GM12878 (cell line): ENCODE results near the gene OCA2. TPM values are rescaled to one million over a fixed set of nuclear protein-coding genes. Genes with fewer than 3 reads are reported as not detected.

Experiments
- ATAC-seq: fragments of 200-7000 bp; cut with Tn5 transposase; 3 replicates; pipeline ENCODE4 v1.9.1; 2020; ENCODE audit warnings: mild to moderate bottlenecking, moderate library complexity
- BruUV-seq: library from RNA; stranded (reverse); fragments of 400-500 nt; replicated peaks from 2 replicates; lab custom pipeline; 2021; lab: Mats Ljungman, UMichigan
- CTCF ChIA-PET: fragments of 300-600 bp; sonication (Branson Sonifier 250); formaldehyde crosslinking; extraction: SDS; loops from one replicate; lab custom pipeline; 2021; ENCODE audit warnings: inconsistent platforms; lab: Yijun Ruan, JAX
- POLR2A ChIA-PET: fragments of 350-600 bp; formaldehyde crosslinking; extraction: SDS; loops from one replicate; lab custom pipeline; 2021; ENCODE audit warnings: inconsistent platforms; lab: Charles Lee
- RAD21 ChIA-PET: fragments of 300-600 bp; sonication (Branson Sonifier 250); formaldehyde crosslinking; loops from one replicate; lab custom pipeline; 2023; ENCODE audit warnings: antibody characterized with exemption; ENCODE audit not compliant: unreplicated experiment; lab: Charles Lee
- SMC1A ChIA-PET: fragments of 300-600 bp; sonication (Branson Sonifier 250); formaldehyde crosslinking; loops from one replicate; lab custom pipeline; 2023; ENCODE audit not compliant: unreplicated experiment, uncharacterized antibody; lab: Charles Lee
- DNase-seq: peaks from one replicate; pipeline ENCODE4 v3.0.0-alpha.2; 2011; ENCODE audit warnings: low read depth, low spot score
- FAIRE-seq: peaks from 3 replicates; lab custom pipeline; 2011; peaks lifted over from hg19 to GRCh38; lab: Jason Lieb, UNC
- H2AFZ ChIP-seq: 2 replicates; pipeline ENCODE4 v1.6.0; 2011; ENCODE audit warnings: low read depth, low read length, control low read depth; ENCODE audit not compliant: control insufficient read depth
- H3K27ac ChIP-seq: 2 replicates; pipeline ENCODE4 v1.5.1; 2011; ENCODE audit warnings: control low read depth; ENCODE audit not compliant: control insufficient read depth, insufficient read depth
- H3K27me3 ChIP-seq, 2 experiments: replicated peaks in 1 of 2; 2 replicates each; pipeline versions ENCODE4 v1.6.0 to v1.6.1; 2011; ENCODE audit warnings: low read length in 1 of 2; ENCODE audit not compliant: control insufficient read depth in 2 of 2, insufficient read depth in 2 of 2
- H3K36me3 ChIP-seq, 2 experiments: 2 replicates each; pipeline ENCODE4 v1.5.1; 2011; ENCODE audit warnings: low read length in 1 of 2; ENCODE audit not compliant: control insufficient read depth in 2 of 2, insufficient read depth in 2 of 2
- H3K4me1 ChIP-seq: 2 replicates; pipeline ENCODE4 v1.6.1; 2011; ENCODE audit warnings: mild to moderate bottlenecking, low read length, moderate library complexity, mixed read lengths; ENCODE audit not compliant: control insufficient read depth, insufficient read depth
- H3K4me2 ChIP-seq: 2 replicates; pipeline ENCODE4 v1.6.0; 2011; ENCODE audit warnings: control low read depth; ENCODE audit not compliant: control insufficient read depth, insufficient read depth
- H3K4me3 ChIP-seq: fragments of 200-600 bp; sonication (generic); 2 replicates; pipeline ENCODE4 v1.5.1; 2016
- H3K79me2 ChIP-seq: 2 replicates; pipeline ENCODE4 v1.6.0; 2011; ENCODE audit warnings: low read length; ENCODE audit not compliant: control insufficient read depth, insufficient read depth
- H3K9ac ChIP-seq: 2 replicates; pipeline ENCODE4 v1.8.0; 2011; ENCODE audit warnings: low read length, control low read depth, mixed read lengths; ENCODE audit not compliant: control insufficient read depth, insufficient read depth
- H3K9me3 ChIP-seq: replicated peaks from 3 replicates; pipeline ENCODE4 v1.5.1; 2011; ENCODE audit warnings: mild to moderate bottlenecking, low read length; ENCODE audit not compliant: control insufficient read depth, insufficient read depth
- H4K20me1 ChIP-seq: 2 replicates; pipeline ENCODE4 v1.6.0; 2011; ENCODE audit not compliant: control insufficient read depth, insufficient read depth
- ASH2L ChIP-seq: fragments of 300-600, 200-600 bp; sonication (generic); IDR thresholded peaks from 2 replicates; pipeline ENCODE4 v1.6.1; 2017; ENCODE audit warnings: low read depth, mild to moderate bottlenecking, borderline replicate concordance
- EP300 ChIP-seq, 2 experiments: fragments of 150-350 bp in 1 of 2; IDR thresholded peaks; 2 replicates each; pipeline ENCODE4 v1.6.1; 2011 to 2012; ENCODE audit warnings: low read depth in 2 of 2, low read length in 2 of 2, borderline replicate concordance in 1 of 2, improper control_type of control experiment in 1 of 2, inconsistent platforms in 1 of 2; ENCODE audit not compliant: control insufficient read depth in 1 of 2
- PAX5 ChIP-seq: IDR thresholded peaks from 2 replicates; pipeline ENCODE4 v1.6.1; 2011; ENCODE audit warnings: low read depth, low read length, borderline replicate concordance
- YY1 ChIP-seq: IDR thresholded peaks from 2 replicates; pipeline ENCODE4 v1.6.1; 2011; ENCODE audit warnings: low read depth, mild to moderate bottlenecking, low read length
- whole genome bisulfite sequencing: methylation state at CpG from one replicate; pipeline ENCODE4 v1.1.6; 2016; ENCODE audit warnings: low lambda C conversion rate; ENCODE audit not compliant: insufficient replicate concordance, insufficient coverage; ENCODE audit errors: missing lambda C conversion rate; 5-methylcytosine and 5-hydroxymethylcytosine counted together
- in situ Hi-C: fragments of 300-500 bp; cut with MboI; formaldehyde crosslinking; loops from 9 replicates; pipeline ENCODE4 v1.14.3; 2018; ENCODE audit warnings: mixed read lengths
- intact Hi-C: fragments of 100-400 bp; cut with micrococcal nuclease; formaldehyde crosslinking; loops from one replicate; pipeline ENCODE4 v1.14.2; 2022; ENCODE audit not compliant: unreplicated experiment
- polyA plus RNA-seq, 11 experiments: library from polyadenylated mRNA; depleted of rRNA in 4 of 11; unstranded in 6 of 11; stranded (reverse) in 5 of 11; fragments of >200 nt; fragmentation: Nextera tagmentation in 4 of 11; fragmentation: Illumina TruSeq in 1 of 11; extraction: Ambion mirVana in 4 of 11; extraction: Trizol in 1 of 11; gene quantifications; 1 replicate in 1 of 11; 2 replicates in 10 of 11; pipeline versions ENCODE4 v1.2.1 to v1.2.3, GENCODE V29; 2011 to 2016; ENCODE audit warnings: inconsistent platforms in 2 of 11, missing spikeins in 2 of 11, low read depth in 1 of 11
- total RNA-seq, 4 experiments: library from RNA; depleted of rRNA in 3 of 4; stranded (reverse); fragments of >200 nt in 3 of 4; fragmentation: Illumina TruSeq in 1 of 4; extraction: Trizol in 1 of 4; gene quantifications; 2 replicates each; pipeline versions ENCODE4 v1.2.1 to v1.2.3, GENCODE V29; 2013 to 2021
- TF ChIP-seq, protein P1 (sequence below): fragments of 450-650 bp; IDR thresholded peaks from 2 replicates; pipeline ENCODE4 v1.6.1; 2017; ENCODE audit warnings: low read depth, mild to moderate bottlenecking, moderate library complexity
- TF ChIP-seq, protein P2 (sequence below): fragments of 450-650 bp; IDR thresholded peaks from 2 replicates; pipeline ENCODE4 v1.6.1; 2014; ENCODE audit warnings: mild to moderate bottlenecking
- TF ChIP-seq, protein P3 (sequence below): fragments of 450-650 bp; formaldehyde crosslinking; IDR thresholded peaks from 2 replicates; pipeline ENCODE4 v1.5.0; 2022; ENCODE audit warnings: mild to moderate bottlenecking, missing genetic modification characterization

Gene OCA2
- total and polyA plus RNA-seq, 10 of the 15 experiments (the other 5 are each of a cell fraction or from before 2014, with no cell fraction given), result 0.04 to 1.8 TPM; not detected in 8

DNA sequence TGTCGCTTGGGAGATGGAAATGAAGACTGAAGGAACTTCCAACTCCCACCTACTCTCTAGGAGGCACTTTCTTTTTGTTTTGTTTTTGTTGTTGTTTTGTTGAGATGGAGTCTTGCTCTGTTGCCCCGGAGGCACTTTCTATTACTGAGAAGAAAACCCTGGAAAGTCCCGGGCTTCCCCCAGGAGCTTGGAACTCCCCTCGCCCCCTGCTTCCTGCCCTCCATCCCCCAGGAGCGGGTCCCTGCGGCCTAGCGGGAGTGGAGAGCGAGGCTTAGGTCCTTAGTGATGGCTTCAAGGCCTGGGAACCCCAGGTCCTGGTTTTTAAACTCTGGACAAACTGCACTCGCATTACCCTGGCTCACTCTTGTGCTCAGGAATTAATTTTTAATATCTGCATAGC is 195.7 kb downstream of the OCA2 start:
- no TSS peak for BruUV-seq
- SMC1A ChIA-PET, result no interaction called here
- intact Hi-C loops, result no loop called here
- Histone ChIP-seq H3K4me3 (no peak overlapping the region), H4K20me1 (no peaks in the 10 kb centered on the region; the same call in 1 of the 2 replicates), H3K27ac (no peak overlapping the region), H3K9me3 (no peaks in the 10 kb centered on the region; the same call in 2 of the 3 replicates), H3K4me1 (no peaks in the 10 kb centered on the region), H2AFZ (no peak overlapping the region), H3K36me3 (no peaks in the 10 kb centered on the region), H3K79me2 (no peaks in the 10 kb centered on the region), H3K4me2 (no peak overlapping the region), H3K27me3 (no peaks in the 10 kb centered on the region), H3K9ac (no peak overlapping the region)
- in situ Hi-C loops, result no loop called here
- POLR2A ChIA-PET, result no interaction called here
- RAD21 ChIA-PET, result no interaction called here
- CTCF ChIA-PET, result no interaction called here
- WGBS, result 19% methylated on average over 9 of the region's 9 CpGs
- FAIRE-seq (no peak), ATAC-seq (peak; percentile 36), DNase-seq (no peak)
- no peak for TF ChIP-seq YY1
- TF ChIP-seq EP300 (IDR thresholded peaks at IDR 0.05; ENCODE audit: borderline replicate concordance in 1 of 2, control insufficient read depth in 1 of 2, low read depth in 2 of 2, low read length in 2 of 2), result no peak
- TF ChIP-seq, protein P1, sequence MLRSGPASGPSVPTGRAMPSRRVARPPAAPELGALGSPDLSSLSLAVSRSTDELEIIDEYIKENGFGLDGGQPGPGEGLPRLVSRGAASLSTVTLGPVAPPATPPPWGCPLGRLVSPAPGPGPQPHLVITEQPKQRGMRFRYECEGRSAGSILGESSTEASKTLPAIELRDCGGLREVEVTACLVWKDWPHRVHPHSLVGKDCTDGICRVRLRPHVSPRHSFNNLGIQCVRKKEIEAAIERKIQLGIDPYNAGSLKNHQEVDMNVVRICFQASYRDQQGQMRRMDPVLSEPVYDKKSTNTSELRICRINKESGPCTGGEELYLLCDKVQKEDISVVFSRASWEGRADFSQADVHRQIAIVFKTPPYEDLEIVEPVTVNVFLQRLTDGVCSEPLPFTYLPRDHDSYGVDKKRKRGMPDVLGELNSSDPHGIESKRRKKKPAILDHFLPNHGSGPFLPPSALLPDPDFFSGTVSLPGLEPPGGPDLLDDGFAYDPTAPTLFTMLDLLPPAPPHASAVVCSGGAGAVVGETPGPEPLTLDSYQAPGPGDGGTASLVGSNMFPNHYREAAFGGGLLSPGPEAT, result peak; percentile 59; the same call in 1 of the 2 replicates
- no peak for TF ChIP-seq ASH2L
- TF ChIP-seq, protein P2, sequence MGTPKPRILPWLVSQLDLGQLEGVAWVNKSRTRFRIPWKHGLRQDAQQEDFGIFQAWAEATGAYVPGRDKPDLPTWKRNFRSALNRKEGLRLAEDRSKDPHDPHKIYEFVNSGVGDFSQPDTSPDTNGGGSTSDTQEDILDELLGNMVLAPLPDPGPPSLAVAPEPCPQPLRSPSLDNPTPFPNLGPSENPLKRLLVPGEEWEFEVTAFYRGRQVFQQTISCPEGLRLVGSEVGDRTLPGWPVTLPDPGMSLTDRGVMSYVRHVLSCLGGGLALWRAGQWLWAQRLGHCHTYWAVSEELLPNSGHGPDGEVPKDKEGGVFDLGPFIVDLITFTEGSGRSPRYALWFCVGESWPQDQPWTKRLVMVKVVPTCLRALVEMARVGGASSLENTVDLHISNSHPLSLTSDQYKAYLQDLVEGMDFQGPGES, result no peak
- no peak for TF ChIP-seq PAX5
- TF ChIP-seq, protein P3, sequence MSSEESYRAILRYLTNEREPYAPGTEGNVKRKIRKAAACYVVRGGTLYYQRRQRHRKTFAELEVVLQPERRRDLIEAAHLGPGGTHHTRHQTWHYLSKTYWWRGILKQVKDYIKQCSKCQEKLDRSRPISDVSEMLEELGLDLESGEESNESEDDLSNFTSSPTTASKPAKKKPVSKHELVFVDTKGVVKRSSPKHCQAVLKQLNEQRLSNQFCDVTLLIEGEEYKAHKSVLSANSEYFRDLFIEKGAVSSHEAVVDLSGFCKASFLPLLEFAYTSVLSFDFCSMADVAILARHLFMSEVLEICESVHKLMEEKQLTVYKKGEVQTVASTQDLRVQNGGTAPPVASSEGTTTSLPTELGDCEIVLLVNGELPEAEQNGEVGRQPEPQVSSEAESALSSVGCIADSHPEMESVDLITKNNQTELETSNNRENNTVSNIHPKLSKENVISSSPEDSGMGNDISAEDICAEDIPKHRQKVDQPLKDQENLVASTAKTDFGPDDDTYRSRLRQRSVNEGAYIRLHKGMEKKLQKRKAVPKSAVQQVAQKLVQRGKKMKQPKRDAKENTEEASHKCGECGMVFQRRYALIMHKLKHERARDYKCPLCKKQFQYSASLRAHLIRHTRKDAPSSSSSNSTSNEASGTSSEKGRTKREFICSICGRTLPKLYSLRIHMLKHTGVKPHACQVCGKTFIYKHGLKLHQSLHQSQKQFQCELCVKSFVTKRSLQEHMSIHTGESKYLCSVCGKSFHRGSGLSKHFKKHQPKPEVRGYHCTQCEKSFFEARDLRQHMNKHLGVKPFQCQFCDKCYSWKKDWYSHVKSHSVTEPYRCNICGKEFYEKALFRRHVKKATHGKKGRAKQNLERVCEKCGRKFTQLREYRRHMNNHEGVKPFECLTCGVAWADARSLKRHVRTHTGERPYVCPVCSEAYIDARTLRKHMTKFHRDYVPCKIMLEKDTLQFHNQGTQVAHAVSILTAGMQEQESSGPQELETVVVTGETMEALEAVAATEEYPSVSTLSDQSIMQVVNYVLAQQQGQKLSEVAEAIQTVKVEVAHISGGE (CRISPR knock-in tag), result no peak
